SK-MEL-5 (cell line): ENCODE measurements around the gene SLC17A8. TPM values are rescaled to one million over a fixed set of nuclear protein-coding genes. Genes with fewer than 3 reads are reported as not detected.
A peak's percentile ranks its signal among the peaks of the same experiment; 100 is the strongest.
"Not testable (repeated sequence)": the region's sequence is repeated elsewhere in the genome, so short reads cannot be mapped to it uniquely, and the experiment has no call there.

Experiments used
- DNase-seq: peaks from one replicate; pipeline ENCODE4 v3.0.0-alpha.2; 2016; ENCODE audit warnings: low read depth, low spot score
- in situ Hi-C: cut with HindIII; loops from 2 replicates; pipeline ENCODE4 v1.10.0; 2016; ENCODE audit warnings: low sequenced_read_pairs, high pct_unique_total_duplicates, low pct_unique_long_range_greater_than_20kb
- total RNA-seq: library from RNA; depleted of rRNA; stranded (reverse); fragments of >200 nt; shearing (Covaris generic); gene quantifications from 2 replicates; pipeline ENCODE4 v1.2.3, GENCODE V29; 2014

The SLC17A8 gene
- total RNA-seq, 1 experiment from 2014 or later = 0.11 TPM

DNA sequence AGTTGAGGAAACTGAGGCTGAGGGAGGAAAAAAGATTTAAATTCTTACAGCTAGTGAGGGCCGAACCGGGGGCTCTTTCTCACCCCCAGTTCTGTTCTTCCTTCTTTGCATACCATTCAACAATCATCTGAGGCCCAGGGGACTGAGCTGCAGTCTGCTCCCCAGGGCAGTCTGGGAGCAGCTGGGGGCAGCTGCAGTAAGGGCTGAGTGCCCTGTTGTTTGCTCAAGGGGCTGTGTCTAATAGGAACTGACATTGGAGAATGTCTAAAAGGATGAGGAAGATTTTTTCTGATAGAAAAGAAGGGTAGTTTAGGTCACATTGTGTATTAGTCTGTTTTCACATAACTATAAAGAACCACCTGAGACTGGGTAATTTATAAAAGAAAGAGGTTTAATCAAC is 42.2 kb downstream of the SLC17A8 start:
- in situ Hi-C loops = no loop called here
- no peak for DNase-seq

DNA sequence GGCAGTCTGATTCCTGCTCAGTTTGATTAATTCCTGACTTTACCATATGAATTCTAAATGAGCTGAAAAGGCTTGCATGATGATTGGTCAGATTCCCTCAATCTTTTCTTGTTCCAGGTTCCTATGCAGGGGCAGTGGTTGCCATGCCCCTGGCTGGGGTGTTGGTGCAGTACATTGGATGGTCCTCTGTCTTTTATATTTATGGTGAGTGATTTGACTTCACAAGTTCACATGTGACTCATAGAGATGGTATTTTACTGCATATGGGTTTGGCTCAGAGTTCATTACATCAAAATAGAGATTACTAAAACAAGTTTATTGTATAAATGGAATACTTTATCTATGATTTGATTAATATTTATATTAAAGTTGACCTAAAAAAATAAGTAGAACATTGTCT is 44.8 kb downstream of the SLC17A8 start:
- in situ Hi-C loops = no loop called here

DNA sequence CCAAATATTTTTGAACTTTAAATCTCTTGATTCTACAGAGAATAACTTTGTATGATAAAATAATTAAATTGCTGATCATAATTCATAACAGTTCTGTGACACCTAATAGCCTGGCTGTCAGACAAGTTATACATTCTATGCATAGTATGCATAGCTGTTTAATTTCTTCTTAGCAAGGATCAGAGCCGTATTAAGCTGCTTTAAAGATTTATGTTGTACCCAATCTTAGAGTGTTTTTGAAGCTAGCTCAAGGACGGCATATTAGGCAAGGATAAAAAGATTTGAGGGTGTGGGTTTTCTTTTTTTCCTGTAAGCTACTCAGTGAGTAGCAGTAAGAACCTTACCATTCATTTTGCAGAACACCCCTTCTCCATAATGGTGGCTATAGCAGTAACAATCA is 45.9 kb downstream of the SLC17A8 start:
- in situ Hi-C loops = no loop called here

More for the DNA sequence above, 44.8 kb downstream of the SLC17A8 start:
- DNase-seq = no peak

DNA sequence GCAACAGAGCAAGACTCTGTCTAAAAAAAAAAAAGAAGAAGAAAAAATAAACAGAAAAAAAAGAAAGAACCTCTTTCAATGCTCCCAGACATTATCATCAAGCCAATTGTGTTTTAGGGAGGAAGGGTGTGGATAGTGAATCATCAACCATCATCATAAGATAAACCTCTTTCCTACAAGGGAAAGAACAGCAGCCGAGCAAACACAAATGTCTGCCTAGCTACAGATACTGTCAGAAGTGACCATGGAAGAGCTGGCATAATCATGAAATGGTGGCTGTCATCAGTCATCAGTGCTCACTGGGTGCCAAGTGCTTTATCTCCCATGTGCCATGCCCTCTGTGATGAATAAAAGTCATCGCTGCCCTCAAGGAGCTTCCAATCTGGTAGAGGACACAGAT is 46.6 kb downstream of the SLC17A8 start:
- in situ Hi-C loops = no loop called here
- peak; percentile 21 for DNase-seq

More for the DNA sequence above, 45.9 kb downstream of the SLC17A8 start:
- DNase-seq = no peak

DNA sequence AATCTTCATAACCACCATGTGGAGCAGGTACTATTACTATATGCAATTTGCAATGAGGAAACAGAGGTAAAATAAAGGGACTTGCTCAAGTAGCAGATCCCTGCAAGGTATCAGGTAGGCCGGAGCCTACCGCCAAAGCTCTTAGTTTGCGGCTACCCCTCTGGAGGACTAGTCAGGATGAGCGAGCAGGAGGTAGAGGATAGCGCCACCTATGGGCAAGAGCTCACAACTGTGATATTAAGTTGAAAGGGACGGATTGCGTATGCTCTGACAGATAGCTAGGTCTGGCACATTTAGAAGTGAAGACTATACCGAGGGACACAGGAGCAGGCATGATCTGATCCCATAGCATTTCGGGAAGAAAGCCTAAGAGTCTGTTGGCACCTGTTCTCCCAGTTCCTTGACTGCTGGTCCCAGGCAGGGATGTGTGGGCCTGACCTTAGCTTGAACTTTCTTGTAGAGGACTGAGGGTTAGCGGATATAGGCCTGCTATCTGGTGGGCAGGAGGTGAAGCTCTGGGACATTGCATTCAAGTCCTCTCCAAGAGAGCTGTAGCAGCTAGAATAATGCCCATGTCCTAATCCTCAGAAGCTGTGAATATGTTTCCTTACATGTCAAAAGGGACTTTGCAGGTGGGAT is 48.0 kb downstream of the SLC17A8 start:
- peak; percentile 74 for DNase-seq
- in situ Hi-C loops = no loop called here

DNA sequence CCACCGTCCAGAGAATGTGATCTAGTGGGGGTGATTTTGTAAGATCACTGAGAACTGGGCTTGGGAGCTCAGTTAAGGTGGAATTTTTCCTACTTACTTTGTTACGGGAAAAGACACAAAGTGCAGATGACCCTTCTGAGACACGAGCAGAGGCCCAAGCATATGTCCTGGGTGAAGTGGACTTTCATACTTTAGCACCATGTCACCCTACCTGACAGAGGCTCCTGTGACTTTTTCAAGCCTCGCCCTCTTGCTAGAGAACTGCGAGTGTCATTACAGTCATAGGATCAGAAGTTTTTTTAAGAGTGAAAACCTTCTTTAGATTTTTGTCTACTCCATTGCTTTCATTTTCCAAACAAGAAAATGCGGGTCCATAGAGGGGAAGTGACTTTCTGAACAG is 56.1 kb downstream of the SLC17A8 start:
- no peak for DNase-seq
- in situ Hi-C loops = no loop called here

DNA sequence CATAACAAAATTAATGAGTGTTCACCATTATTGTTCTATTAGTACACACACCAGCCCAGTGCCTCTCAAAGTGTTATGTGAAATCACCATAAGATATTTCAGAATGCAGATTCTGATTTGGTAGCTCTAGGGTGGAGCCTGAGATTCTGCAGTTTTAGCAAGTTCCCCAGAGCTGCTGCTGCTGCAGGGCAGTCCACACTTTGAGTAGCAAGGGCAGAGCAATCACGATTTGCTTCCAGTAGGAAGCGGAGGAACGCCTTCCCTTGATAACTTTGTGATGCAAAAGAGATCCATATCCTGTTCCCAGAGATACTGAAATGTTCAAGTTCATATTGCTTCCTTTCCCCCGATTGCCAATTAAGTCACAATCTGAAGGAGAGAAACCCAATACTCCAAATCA is 57.9 kb downstream of the SLC17A8 start:
- in situ Hi-C loops = no loop called here
- DNase-seq = no peak

DNA sequence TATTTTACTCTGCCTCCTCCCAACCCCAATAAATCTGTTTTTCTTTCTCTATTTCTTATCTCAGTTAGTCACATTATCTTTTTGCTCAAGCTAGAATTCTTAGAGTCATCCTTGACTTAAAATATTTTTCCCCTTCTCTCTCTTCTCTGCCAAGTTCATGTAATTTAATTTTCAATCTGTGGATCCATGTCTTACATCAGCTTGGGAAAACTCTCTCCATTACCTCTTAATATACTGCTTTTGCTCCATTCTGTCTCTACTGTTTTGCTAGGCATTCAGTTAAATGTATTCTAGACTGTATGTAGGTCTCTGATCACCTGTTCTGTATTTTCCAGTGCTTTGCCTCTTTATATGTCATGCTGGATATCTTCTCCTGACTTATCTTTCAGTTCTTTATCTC is 65.8 kb downstream of the SLC17A8 start:
- DNase-seq = no peak
- in situ Hi-C loops = no loop called here

DNA sequence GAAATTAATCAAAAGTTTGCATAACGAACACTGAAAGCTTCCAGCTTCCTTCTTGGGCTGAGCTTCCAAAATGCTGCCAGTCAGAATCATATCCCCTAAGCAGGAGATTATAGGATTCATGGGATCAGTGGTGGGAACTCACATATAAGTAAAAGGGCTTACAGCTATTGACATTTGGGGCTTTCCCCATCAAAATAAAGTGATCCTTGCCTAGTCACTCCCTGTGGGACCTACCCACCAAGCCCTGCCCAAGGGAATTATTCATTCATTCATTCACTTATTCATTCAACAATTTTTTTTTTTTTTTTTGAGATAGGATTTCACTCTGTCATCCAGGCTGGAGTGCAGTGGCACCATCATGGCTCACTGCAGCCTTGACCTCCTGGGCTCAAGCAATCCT is 69.3 kb downstream of the SLC17A8 start:
- no peak for DNase-seq
- in situ Hi-C loops = no loop called here

DNA sequence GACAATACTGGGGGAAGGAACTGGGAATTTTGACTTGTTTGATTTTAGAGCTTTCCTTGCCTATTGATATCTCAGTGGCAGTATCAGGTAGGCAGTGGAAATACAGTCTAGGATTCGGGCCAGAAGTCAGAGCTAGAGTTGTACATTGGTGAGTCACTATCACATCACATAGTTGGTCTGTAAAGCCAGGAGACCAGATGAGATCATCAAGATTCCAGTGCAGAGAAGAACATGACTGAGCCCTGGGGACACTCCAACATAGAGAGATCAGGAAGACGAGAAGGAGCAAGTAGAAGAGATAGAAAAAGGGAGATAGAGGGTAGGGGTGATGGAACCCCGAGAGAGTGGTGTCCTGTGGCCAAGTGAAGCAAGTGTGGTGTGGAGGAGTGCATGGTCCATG is 70.2 kb downstream of the SLC17A8 start:
- in situ Hi-C loops = no loop called here
- DNase-seq = peak; percentile 12

DNA sequence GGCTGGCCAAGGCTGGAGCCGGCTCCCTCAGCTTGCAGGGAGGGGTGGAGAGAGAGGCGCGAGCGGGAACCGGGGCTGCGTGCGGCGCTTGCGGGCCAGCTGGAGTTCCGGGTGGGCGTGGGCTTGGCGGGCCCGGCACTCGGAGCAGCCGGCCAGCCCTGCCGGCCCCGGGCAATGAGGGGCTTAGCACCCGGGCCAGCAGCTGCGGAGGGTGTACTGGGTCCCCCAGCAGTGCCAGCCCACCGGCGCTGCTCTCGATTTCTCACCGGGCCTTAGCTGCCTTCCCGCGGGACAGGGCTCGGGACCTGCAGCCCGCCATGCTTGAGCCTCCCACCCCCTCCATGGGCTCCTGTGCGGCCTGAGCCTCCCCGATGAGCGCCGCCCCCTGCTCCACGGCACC is 73.4 kb downstream of the SLC17A8 start:
- DNase-seq, in situ Hi-C loops: not testable (repeated sequence)

DNA sequence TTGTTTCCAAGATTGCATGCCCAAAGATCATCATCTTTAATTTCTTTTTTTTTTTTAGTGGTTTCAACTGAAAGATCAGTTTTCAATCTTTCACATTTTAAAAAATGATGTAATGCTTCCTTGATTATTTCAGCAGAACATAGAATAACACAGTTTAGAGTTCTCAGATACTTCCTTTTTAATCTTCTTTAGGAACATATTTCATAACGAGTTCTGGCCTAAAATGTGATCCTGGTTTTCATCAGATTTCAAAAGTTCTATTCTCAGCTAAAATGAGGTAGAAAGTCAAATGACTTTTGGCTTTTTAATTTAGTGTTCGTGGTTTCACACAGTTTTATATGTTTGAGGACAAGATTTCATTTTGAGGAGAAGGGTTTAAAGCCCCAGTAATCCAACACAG is 76.8 kb downstream of the SLC17A8 start:
- DNase-seq = no peak

DNA sequence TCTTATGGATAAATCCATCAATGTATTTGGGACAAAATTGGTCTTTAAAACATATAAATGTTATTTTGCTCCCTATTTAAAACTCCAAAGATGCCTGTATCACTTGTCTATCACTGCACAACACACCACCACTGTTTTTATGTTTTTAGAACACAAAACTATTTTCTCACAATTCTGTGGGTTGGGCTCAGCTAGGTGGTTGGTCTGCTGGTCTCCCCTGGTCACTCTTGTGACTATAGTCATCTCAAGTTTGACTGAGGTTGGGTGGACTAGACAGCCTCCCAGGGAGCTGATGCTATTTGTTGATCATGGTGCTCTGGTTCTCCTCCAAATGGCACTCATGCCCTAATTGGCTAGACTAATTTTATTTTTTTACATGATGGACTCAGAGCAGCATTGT is 77.3 kb downstream of the SLC17A8 start:
- in situ Hi-C loops = no loop called here

More for the DNA sequence above, 76.8 kb downstream of the SLC17A8 start:
- in situ Hi-C loops = no loop called here

DNA sequence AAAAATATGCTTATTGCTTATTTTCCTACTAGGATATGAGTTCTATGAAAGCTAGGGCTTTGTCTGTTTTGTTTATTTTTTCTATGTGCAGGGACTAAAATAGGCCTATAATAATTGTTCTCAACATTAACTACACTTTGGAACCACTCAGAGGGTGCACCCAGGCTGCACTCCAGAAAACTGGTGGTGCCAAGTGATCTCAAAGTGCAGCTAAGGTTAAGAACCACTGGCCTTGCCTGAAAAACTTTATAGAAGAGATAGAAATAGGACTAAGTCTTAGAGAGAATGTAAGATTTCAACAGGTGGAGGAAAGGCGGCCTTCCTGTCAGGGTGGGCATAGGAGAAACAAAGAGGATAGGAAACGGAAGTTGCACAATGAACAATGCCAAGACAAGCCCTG is 79.1 kb downstream of the SLC17A8 start:
- in situ Hi-C loops = no loop called here
- no peak for DNase-seq

More for the DNA sequence above, 77.3 kb downstream of the SLC17A8 start:
- DNase-seq = no peak

DNA sequence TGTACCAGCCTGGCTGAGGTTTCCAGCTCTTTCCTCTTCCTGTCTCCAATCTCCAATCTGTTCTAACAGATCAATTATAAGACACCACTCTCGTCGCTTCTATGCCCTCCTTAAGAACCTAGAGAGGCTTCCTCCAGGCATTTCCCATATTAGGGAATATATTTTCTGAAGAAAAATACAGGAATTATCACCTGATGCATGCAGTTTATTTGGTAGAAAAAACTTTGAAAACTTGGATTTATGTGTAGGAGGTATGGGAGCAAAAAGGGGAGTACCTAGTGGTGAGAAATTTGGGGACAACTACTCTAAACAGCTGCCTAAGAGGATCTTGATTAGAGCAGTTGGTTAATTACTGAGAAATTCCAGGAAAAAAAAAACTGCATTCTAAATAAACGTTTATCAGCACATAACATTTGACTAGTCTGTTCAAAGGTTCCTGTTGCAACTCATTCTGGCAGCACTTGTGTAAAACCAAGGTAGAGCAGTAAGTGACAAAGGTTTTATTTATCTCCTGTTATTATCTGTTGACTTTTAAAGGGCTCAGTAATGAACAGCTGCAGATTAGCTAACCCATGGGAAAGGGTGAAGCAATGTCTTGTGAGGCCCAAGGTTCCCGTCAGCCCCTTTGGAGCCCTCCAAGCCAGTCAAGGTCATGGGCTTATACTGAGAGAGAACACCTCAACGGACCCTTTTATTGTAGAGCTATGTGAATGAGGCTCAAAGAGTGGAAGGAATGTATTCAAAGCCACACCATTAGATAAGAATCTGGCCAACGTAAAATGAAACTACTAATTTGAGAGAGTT is 80.4 kb downstream of the SLC17A8 start:
- in situ Hi-C loops = no loop called here
- DNase-seq = peak; percentile 70

DNA sequence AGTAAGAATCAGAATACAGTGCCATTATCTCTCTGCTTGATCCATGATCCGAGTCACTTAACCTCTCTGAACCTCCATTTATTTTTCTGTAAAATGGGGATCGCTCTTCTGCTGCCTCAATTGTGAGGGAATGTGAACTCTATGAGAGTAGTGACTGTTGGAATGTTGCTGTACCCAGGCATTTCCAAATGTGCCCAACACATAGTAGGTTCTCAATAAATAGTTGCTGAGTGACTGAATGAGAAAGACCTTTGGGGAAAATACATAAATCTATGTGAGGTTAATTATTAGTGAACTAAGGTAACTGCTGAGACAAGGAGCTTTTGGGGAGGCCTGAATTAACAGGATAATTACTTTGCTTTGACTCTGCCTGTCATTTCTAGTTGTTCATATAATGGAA is 82.9 kb downstream of the SLC17A8 start:
- DNase-seq = no peak
- in situ Hi-C loops = no loop called here

DNA sequence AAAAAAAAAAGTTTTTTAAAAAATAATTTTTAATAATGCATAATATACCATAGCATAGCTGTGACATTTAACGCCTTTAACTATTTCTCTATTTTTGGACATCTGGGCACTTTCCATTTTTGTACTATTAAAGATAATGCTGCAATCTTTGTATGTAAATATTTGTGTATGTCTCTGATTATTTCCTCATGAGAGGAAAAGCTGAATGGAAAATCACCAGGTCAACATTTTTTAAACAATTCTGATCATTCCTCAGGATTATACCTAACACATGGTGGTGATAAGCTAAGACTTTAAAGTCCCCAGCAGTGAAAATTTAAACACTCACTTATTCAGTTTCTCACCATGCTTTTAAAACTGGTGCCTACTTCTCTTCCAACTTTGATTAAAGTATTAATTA is 85.5 kb downstream of the SLC17A8 start:
- no peak for DNase-seq
- in situ Hi-C loops = no loop called here

DNA sequence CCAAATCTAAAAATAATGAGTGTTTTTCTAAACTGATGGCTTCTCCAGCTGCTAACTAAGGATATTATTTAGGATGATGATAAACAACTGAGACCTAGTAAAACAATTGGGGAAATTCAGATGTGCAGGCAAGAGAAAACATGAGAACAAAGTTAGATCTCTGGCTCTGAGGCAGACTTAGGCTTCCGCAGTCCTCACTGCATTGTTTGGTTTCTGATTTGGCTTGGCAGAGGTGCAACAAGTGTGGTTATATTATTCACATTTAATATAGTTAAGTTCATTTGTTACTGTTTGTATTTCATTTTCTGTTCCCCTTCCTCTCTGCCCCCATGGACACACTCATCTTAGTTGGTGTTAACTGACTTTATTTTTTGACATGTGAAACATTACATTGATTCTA is 86.6 kb downstream of the SLC17A8 start:
- in situ Hi-C loops = no loop called here

DNA sequence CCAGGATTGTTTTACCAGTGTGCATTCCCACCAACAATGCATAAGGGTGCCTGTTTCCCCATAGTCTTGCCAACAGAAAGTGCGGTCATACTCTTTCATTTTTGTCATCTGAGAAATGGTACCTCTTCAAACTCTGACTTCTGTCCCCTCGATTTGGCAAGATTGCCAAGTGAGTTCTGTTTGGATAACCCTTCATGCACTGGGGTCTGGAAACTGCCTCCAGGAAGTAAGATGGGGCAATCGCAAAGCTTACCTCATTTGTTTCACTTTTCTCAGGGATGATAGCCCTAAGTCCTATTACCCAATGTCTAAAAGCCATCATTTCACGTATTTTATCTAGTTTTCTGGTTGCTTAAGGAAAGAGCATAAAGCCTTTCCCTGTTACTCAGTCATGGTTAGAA is 88.2 kb downstream of the SLC17A8 start:
- in situ Hi-C loops = no loop called here
- no peak for DNase-seq

More for the DNA sequence above, 86.6 kb downstream of the SLC17A8 start:
- no peak for DNase-seq
